NCI-H82 (cell line): Measurements from ENCODE around the gene GALNT2.

Experiments used
- DNase-seq: peaks from one replicate; lab custom pipeline; 2025; lab: John Stamatoyannopoulos, UW

Gene GALNT2

DNA sequence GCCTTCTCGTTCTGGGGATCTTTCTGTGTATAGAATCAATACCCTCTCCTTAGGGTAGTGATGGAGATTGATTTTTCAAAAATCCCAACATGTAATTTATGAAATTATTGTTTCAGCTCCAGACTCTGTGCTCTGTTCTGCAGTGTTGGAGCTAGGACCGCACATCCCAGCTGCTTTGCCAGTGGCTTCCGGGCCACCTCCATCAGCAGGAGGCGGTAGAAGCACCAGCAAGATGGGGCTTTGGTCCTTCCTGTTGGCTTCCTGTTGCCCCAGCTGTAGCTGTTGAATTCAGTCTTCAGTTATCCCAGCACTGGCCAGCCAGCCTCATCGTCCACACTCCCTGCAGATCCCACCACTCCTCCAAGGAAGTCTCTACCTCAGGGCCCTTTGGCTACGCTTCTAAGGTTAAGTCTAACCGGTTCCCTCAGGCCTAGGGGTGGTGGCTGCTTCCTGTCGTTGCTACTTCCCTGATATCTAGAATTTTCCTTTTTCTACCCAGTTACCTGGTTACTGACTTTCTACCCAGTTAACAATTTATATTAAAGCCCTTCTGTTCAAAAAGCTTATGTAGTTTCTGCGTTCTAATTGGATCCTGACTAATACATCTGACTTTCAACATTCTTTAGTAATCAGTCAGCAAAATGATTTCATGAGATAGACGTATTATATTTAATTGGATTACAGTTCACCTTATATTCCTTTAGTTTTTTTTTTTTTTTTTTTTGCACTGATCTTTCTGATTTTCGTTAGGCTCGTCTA is 24.6 kb downstream of the GALNT2 start:
- peak; percentile 42 for DNase-seq

DNA sequence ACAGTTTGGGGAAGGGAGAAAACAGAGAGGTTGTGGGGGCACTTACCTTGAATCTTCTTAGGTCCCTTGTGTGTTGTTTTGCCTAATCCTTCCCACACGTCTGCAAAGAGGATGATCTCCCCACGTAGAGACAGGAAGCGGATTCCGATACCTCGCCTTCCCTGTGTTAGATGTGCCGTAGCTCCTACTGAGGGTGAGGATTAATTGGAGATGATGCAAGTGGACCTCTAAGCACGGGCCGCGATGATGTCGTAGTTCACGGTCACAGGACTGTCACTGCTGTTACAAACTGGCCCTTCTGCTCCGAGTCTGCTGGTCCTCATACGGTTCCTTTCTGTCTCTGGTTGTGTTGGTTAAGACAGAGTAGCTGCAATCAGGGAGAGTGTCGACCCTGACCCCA is 27.7 kb downstream of the GALNT2 start:
- peak; percentile 92 for DNase-seq

DNA sequence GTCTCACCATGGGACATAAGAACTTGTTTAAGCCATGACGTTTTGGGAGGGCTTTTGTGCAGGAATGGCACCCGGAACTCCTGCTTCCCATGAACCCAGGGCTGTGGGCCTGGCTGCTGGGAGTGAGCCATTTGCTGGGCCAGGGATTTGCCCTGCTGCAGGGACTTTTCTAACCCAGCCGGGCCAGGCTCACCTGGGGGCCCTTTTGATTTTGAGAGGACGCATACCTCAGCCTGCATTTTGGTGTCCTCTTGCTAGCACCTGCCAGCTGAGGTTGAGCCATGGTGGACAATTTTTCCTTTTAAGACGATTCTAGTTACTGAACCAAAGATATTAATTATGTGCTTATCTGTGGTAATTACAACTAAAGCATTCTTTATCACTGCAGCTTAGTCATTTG is 28.9 kb downstream of the GALNT2 start:
- no peak for DNase-seq

DNA sequence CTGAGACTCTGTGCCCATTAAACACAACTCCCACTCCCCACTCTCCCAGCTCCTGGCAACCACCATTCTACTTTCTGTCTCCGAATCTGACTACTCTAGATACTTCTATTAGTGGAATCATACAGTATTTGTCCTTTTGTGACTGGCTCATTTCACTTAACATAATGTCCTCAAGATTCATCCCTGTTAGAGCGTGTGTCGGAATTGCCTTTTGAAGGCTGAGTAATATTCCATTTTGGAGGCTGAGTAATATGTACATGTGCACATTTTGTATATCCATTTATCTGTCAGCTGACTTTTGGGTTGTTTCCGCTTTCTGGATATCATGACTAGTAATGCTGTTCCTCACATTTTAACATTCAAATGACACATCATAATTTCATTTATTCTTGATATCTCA is 30.3 kb downstream of the GALNT2 start:
- no peak for DNase-seq

DNA sequence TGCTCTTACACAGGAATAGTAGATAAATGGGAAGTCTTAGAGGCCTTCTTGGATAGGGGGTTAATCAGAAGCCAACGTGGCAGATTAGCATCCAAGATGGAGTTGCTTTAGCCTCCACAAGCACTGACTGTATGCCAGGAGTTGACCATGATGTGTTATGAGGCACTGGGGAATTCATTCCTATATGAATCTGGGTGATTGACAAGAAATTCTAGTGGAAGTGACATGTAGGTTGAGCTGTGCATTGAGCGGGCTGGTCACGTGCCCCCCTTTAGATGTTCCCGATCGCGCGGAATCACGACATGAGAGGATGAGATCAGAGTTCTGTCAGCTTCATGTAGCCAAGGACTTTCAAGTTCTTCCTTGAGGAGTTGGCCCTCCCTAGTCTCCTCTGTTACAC is 31.7 kb downstream of the GALNT2 start:
- DNase-seq: no peak

DNA sequence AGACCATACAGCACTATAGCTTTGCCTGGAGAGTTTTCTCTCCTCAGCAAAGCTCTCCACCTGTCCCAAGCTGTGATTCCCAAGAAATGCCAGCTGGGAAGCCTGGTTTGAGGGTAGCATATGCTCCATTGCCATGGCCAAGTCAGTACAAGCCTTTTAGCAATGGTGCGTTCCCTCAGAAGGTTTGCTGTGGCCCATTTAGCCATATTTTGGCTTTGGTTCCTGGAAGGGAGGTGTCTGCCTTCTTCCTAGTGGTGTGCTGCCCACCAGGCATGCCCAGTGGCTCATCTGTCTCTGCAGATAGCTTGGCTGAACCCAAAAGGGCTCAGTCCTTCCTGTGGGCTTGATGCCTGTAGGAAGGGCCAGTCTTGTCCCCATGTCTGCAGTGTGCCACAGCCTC is 32.4 kb downstream of the GALNT2 start:
- no peak for DNase-seq

DNA sequence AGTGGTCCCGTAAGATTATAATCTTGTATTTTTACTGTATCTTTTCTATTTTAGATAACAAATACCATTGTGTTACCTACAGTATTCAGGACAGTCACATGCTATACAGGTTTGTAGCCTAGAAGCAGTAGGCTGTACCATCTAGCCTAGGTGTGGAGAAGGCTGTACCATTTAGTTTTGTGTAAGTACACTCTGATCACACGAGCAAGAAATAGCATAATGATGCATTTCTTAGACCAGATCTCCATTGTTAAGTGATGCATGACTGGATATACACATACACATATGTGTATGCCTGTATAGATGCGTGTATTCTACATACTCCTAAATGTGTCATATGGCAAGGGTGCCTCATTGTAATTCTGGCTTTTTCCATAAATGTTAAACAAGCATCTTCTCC is 33.9 kb downstream of the GALNT2 start:
- DNase-seq: no peak

DNA sequence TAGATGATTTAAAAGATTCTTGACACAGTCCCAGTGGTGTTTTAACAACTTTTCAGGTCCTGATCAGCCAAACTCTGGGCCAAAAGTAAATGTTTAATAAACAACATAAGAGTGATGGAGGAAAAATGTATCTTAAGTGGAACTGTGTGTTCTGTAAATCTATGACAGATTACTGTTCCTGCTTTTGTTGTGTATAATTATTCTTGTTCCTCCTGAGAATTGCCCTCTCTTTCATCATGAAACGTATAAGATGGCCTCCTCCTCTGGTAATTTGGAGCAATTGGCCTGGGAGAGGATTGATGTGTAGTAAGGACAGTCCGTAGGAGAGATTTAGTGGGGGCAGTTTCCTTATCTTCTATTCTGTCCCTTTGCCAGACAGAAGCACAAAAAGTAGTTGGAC is 34.5 kb downstream of the GALNT2 start:
- no peak for DNase-seq

DNA sequence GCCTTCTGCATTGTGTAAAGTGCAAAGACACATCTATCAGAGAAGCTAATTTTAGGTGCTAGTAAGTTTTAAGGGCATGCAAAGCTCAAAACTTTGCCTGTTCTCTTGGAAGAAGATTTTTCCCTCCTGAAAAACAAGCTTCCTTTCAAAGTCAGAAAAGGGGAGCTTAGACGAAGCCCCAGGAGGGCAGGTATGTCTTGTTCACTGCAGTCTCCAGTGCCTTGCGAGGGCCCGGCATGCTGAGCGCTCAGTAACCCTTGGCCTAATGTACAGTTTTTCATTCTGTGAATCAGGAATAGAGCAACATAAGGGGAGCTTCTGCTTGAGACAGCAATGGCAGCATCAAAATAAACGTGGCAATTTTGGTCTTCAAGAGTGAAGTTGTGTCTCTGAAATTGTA is 35.0 kb downstream of the GALNT2 start:
- no peak for DNase-seq

DNA sequence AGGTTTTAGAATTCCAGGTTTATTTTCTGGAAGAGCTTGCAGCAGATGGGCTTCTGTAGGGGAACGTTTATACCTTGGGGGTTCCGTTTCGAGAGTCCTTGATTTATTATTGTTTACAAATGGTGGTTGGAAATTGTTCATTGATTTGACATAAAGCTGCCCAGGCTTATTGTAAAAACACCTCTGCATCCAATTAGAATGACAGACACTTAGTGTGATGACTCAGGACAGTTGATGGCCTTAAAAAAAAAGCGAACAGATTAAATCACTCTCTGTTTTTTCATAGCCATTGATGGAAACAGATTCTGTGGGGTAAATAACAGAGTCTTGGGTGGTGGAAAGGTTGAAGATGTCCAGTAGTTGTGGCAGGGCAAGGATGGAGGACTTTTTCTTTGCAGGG is 35.4 kb downstream of the GALNT2 start:
- peak; percentile 52 for DNase-seq

DNA sequence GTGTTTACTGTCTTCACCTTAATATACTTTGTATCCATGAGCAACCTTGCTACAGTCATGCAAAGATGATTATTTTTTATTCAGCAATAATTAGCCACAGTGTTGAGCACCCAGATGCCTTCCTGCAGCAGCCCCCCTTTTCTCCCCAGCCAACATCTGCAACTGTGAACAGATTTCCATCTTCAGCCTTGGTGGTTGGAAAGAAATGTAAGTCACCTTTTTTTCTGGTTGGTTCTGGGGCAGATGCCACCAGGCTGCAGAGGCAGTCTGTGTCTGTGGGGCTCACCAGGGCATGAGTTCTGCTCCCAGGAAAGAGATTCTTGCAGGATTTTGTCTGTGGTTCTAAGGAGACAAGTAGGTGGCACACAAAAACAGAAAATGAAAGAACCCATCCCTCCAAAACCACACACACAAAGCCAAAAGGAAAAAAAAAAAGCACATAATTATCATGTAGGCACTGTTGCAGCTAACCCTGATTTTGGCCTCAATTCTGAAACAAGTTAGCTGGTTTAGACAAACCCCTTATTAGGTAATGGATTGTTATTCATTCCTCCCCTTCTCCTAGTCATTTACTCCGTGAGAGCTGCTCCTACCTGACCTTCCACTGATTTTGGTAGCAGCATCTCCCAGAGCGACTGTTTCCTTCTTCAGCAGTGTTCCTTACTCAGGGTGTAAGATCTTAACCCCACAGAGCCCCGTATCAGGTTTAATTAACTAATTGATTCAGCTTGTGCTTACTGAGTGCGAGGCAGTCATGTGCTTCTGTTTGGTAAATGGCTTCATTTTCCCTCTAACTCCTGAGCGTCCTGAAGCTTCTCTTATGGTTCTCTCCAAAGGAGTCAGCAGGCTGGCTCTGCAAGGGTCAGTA is 36.5 kb downstream of the GALNT2 start:
- peak; percentile 78 for DNase-seq

DNA sequence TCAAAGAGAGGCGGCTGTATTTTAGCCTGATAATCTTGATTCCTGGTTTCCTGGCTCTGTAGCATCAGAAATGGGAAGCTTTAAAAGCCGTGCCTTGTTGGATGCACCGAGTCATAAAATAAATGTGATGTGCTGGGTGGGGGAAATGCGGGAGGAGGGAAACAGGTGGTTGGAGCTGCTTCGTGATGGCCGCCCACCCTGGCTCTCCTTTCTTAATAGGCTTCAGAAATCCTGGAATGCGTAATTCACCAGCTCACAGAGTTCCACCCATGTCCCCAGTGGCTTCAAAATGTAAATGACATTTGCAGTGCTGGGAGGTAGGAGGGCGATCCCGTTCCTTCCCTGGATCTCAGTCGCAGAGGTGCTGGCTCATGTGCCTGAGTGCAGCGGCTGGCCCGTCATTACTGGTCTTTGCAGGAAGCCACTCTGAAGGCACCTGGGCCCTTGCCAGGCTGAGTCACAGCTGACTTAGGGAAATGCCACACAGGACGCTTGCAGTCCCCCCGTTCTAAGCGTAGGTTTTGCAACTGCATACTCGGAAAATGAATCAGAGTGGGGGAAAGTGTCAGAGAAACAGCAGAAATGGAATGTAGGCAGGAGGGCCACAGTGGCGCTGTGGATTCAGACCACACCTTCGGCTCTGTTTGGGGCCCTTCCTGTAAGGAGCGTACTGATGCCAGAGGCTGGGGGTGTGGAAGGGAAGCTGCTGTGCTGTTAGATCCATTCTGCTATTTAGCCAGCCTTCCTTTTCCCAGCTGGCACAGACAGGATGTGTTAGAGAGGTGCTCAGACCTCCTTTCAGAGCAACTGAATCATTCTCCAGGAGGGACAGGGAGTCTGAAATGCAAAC is 37.6 kb downstream of the GALNT2 start:
- DNase-seq: peak; percentile 42

DNA sequence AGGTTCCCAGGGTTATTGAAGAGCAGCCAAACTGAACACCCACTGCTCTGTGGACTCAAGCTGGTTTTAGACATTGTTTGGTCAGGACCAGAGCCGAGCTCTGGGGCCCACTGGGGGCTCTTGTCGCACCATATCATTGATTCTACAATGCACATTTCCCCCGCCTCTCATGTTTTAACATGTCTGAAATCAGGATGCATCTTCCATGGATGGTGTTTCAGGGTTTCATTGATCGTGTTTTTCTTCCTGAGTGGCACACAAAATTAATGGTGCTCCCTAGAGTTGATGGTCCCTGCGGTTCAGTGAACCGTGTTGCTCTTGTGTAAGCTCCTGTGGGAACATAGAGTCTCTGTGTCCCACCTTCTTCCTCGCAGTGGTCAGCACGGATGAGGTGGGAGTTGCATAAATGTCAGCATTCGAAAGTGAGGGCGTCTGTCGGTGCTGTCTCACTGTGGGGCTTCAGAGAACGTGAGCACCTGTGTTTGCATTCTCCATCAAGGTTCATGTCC is 38.3 kb downstream of the GALNT2 start:
- DNase-seq: no peak

DNA sequence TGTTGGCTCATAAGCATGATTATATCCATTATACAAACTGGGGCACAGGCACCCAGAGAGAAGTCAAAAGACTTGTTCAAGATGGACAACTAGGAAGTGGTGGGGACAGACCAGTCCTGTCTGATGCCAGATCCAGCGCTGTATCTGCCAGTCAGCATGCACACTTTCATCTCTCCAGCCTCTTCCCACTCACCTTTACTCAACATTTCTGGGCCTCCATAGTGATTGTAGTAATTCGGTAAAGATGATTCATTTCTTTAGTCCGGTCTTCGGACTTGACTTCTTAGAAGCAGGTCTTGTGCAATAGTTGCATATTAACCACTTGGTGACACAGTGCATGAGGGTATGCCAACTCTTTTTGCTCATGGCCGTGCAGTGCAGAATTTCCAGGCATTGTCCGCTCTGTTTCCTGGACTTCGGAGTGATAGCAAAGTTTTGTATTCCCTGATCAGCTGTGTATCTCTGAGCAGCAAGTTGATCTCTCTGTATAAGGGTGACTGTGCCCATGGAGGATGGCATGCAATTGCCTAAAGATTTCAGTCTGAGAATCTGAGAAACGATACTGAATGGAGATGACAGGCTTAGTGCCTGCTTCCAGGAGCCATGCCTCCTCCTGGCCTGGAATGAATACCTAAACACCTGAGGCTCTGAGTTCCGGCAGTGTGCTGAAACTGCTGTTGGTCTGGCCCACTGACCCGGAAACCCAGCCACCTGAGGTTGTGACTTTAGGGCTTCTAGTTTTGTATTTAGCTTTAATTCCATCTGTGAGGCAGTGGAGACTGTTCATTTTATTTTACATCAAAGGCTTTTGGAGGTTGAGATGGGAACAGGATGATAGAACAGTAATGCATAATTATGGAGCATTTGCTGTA is 39.0 kb downstream of the GALNT2 start:
- no peak for DNase-seq

DNA sequence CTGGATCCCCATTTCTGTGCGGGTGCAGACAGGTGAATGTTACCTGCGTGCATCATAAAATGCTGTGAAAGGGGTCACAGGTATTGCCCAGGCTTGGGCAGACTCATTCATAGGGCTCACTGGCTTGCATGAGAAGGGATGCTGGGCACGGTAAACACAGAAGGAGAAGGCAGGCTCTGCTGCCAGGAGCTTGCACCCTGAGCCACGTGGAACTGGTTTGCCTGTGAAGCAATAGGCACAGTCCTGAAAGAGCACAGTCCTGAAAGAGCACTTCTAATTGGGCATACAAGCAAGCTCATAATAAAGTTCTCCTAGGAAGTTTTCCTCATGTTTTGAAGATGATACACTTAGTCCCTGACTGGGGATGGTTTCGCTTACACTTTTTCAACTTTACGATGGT is 40.9 kb downstream of the GALNT2 start:
- no peak for DNase-seq

DNA sequence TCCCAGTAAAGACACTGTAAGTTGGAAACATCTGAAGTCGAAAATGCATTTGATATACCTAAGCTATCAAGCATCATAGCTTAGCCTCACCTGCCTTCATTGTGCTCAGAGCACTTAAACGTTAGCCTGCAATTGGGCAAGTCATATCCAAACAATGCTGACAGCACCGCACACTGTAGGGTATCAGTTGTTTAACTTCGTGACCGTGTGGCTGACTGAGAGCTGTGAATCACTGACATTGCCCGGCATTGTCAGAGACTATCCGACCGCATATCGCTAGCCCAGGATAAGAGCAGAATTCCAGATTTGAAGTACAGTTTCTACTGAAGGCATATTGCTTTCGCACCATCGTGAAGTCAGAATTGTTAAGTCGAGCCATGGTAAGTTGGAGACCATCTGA is 41.5 kb downstream of the GALNT2 start:
- no peak for DNase-seq

DNA sequence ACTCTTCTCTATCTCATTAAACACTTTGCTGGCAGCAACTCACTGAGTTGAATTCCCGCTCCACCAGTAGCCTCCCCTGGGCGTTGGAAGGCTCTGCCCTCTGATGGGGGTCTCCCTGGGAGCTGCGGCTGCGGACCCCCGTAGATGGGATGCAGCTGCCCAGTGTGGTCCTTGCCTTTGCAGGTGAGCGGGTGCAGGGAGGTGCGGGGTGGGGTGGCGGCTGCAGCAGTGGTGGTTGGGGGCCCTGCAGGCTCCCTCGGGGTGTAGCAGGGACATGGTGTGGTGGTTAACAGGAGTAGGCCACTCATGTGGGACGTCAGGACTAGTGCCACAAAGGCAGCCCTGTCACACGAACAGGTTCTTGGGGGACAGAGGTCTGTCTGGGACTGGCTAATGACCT is 42.0 kb downstream of the GALNT2 start:
- no peak for DNase-seq

DNA sequence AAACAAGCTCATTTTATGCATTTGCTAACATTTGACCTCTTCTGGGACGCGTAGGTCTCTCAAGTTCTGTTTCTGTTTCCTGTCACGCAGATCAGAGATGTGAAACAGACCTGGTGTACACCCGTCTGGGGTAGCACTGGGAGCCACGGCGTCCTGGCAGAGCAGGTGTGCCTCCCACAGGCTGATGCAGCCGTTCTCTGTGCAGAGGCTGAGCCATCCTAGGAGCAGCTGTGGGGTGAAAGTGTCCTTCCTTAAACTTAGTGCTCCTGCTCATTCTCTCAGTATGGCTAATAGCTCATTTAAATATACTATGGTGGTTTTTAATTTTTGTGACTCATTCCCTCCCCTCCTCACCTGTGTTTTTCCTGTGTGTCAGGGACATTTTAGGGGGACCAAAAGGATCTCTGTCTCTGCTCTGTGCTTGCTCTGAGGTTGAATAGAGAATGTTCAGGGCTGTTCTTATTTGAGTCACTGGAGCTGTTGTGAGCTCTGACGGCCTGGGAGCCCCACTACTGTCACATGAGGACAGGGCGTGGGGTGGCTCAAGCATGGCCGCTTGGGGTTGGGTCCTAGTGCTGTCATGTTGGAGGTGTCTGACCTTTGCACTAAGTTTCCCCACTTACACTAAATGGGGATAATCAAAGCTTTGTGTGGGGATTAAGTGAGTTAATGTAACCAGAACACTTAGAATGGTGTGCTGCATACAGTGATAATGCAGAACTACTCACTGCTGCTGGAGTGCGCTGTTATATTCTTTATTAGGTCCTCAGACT is 43.0 kb downstream of the GALNT2 start:
- peak; percentile 65 for DNase-seq

DNA sequence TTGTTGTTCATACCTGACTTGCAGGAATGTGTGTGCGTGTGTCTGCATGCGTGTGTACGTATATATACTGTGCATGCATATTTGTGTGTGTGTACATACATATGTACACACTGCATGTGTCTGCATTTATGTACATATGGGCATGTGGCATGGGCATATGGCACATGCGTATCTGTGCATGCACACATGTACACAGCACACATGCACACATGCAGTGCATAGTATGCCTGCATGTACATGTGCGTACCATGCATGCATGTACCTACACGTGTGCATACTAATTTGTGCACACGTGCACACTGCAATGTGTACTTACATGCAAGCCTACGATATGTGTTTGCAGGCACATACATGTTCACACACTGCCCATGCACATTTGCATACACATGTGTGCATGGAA is 43.9 kb downstream of the GALNT2 start:
- no peak for DNase-seq

DNA sequence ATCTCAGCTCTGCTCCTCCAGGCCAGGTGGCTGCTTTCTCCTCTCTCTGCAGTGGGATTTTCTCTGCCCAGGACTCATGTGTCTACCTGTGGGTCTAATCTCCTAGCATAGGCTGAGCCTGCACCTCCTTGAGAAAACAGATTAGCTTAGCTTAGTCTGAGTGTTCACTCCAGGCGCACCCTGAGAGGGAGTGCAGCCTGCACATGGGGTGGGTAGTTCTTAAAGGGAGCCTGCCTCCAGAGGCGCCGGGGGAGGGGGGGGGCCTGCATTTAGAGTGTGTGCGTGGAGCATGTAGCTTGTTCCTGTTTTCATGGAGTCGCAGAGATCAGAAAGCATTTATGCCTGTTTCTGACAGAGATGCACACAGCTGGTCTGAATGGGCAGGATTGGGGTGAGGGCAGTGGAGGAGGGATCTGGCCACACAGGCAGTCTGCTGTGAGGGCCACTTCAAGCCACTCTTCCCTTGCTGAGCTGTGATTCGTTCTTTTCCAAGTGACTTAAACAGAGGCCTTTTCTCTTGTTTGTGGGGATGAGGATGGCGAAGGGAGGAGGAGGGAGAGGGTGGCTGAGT is 45.2 kb downstream of the GALNT2 start:
- DNase-seq: peak; percentile 93
